NCI-H524 treated with DMSO at 0.1 percent for 48 hours (cell line): ENCODE measurements around the gene PPP2R3A.
"Not testable (repeated sequence)": the region's sequence is repeated elsewhere in the genome, so short reads cannot be mapped to it uniquely, and the experiment has no call there.

Experiments
- DNase-seq: peaks from one replicate; lab custom pipeline; 2025; lab: John Stamatoyannopoulos, UW

PPP2R3A gene

DNA sequence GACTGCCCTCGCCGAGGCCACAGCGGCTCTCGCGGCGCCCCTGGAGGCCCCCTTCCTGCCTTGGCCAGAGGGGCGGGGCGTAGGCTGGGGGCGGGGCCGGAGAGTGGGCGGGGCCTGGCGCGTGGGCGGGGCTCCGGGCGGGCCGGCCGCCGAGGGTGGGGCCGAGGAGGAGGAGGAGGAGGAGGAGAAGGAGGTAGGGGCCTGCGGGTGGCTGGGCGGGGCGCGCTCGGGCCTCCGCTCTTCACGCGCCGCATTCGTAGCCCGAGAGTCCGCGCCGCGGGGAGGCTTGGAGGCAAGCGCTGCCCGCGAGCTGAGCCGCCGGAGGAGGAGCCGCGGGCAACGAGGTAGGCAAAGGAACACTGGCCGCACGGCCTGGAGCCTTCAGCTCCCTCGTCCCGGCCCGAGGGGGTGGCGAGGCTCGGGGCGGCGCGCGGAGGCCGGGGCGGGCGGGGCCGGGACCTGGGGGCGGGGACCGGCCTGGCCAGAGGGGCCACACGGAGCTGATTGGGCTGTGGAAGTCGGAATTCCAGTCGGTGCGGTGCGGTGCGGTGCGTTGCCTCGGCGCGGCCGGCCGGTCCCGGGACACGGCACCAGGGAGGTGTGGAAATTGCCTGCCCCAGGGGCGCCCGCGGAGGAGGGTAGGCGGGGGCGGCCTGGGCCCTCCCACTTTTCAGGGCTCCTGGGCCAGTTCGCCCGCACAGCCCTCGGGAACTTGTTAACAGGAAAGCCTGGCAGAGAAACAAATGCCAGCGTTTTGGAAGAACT, at the start of gene PPP2R3A:
Gene PPP2R3A, plus strand, starts transcription at position 223 of the 765 bp plus-strand sequence. CDS start 35,771 bp downstream, outside the sequence.
- DNase-seq = peak; percentile 39

DNA sequence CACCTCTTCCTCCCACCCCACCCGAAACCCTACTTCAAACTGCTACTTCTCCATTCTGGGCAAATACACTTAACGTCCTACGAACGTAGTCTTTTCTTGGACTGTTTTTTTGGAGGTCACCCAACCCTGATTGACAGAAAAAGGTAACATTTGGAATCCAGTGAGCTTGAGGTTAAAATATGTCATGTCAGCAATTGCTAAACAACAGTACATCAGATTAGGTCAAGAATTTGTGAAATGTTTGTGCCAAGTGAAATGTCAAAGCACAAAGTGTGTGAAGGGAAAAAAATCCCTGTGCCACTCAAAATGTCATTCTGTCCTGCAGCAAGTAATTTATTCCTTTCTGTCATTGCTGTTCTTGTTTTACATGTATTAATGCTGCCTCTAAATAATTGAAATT, 49.2 kb upstream of the PPP2R3A start:
- no peak for DNase-seq

DNA sequence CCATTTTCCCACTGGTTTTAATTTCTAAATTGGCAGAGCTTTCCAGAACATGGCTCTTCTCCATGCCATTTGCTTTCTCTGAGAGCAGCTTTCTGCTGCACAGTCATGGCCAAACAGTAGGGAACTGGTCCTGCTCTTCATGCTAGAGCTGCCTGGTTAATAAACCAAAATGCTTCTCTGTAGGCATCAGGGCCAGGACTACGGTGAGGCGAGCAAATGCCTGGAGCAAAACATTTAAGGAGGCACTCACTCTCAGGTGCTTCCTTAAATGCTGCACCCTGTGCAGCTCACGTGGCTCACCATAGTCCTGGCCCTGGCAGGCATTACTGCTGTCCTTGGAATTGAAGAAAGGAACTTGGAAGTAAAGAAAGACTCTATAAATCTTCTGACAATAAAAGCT, 48.5 kb upstream of the PPP2R3A start:
- no peak for DNase-seq

DNA sequence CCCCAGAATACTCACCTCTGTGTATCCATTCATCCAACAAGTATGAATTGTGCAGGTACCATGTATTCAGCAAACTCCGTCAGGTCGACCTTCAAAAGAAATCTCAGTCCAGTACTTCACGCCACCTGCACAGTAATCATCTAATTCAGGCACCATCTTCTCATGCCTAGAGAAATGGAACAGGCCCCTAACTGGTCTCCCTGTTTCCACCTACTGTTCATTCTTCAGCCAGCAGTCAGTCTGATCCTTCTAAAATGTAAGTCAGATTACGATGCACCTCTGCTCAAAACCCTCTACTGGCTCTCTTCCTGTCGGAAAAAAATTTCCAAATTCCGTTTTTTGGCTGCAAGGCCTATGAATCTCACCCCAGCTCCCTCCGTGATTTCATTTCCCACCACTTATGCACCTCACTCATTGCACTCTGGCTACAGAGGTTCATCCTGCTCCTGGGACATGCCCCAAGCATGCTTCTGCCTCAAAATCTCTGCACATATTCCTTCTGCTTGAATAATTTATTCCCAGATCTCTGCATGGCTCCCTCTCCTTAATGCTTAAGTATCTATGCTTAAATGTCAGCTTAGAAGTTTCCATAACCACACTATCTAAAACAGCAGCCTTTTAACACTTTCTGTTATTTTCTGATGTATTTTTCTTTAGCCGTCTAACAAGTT, 47.5 kb upstream of the PPP2R3A start:
- no peak for DNase-seq

DNA sequence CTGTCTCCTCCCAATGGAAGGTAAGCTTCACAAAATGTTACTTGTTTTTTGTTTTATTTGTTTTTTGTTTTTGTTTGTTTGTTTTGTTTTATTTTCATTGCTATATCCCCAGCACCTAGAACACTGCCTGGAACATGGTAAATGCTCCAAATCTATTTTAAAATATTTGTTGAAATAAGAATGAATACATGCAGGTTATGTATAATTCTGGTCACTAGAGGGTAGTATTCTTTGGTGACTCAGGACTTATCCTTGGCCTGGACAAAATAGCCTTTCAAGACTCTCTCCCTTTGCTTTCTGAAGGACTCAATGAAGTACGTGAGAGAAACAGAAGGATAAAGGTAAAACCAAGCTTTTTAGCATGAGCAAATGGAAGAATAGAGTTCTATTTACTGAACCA, 46.9 kb upstream of the PPP2R3A start:
- DNase-seq = no peak

GRCh38 chr3:135920275-135920674, 45.3 kb upstream of the PPP2R3A start:
- DNase-seq = no peak

GRCh38 chr3:135922903-135923250, 42.7 kb upstream of the PPP2R3A start:
- DNase-seq = no peak

DNA sequence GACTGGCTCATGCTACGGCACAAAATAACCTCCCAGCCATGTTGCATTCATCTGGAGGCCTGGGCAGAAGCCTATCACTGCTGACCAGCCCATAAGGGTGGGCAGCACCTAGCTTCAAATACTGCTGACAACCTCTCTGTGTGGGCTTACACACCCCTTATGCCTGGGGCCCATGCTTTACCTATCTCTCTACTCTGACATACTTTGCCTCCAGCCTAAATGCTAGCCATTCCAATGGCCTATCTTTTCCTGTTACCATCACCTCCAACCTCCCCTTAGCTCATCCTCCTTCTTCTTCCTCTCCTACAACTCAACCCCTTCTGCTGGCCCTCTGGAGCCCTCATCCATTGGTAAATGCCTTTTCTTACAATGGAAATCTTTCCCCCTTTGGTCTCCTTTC, 41.0 kb upstream of the PPP2R3A start:
- no peak for DNase-seq

- no peak for DNase-seq
Observed at GRCh38 chr3:135926664-135927063, 38.9 kb upstream of the PPP2R3A start.

DNA sequence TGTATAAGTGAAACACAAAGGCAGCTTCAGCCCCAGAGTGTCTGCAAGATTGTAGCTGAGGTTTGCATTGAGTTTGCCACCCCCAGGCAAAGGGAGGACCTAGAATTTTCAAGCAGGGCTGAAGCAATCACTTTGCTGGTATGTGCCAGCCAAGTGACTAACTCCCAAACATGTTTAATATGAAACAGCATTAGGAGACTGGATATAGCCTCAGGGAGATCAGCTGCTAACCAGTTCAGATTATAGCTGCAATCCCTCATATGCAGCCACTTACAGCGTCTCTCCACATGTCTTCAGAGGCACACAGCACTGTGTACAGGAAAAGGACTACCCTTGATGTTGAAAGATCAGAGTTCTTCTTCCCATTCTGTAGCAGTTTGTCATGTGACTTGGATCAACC, 38.4 kb upstream of the PPP2R3A start:
- DNase-seq = no peak

DNA sequence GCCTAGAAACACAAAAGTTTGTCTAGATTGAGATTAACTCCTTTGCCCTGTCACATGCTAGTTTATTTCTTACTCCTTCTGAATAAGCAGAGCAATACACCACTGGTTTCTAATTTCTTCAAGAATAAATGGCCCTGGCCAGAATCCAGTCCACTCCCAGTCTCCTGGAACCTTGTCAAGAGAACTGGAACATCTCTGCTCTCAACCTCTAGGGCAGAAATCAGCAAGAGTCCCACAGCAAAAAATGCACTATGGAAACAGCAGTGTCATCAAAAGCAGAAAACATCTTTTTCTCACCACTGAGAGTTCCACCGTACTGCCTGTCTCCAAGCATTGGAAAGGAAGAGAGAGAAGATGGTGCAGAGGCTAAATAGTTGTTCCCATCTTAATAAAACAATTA, 35.9 kb upstream of the PPP2R3A start:
- no peak for DNase-seq

DNA sequence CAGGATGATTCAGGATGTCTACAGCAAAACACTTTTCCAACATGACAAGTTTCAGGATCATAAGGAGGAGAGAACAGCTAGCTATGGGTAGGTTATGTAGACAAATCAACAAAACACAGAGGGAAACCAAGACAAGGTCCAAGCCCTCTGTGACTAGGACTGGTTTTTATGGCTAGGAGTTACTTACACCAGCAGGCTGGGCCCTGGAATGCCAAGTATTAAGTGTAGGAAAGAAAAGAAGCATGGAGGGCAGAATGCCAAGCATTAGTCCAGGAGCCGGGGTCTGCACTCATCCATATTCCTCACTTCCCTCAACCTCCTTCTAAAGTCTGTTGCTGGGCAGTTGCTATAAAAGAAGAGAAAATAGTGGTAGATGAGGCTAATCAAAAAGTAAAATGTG, 35.3 kb upstream of the PPP2R3A start:
- DNase-seq = no peak

- not testable (repeated sequence) for DNase-seq
Observed at GRCh38 chr3:135935171-135935570, 30.4 kb upstream of the PPP2R3A start.

DNA sequence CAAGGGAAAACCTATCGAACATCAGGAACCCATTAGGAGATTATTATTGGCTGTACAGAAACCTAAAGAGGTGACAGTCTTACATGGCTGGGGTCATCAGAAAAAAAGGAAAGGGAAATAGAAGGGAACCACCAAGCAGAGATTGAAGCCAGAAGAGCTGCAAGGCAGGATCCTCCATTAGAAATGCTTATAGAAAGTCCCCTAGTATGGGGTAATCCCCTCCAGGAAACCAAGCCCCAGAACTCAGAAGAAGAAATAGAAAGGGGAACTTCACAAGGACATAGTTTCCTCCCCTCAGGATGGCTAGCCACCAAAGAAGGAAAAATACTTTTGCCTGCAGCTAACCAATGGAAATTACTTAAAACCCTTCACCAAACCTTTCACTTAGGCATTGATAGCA, 27.8 kb upstream of the PPP2R3A start:
- DNase-seq = not testable (repeated sequence)

GRCh38 chr3:135944831-135945230, 20.7 kb upstream of the PPP2R3A start:
- no peak for DNase-seq

DNA sequence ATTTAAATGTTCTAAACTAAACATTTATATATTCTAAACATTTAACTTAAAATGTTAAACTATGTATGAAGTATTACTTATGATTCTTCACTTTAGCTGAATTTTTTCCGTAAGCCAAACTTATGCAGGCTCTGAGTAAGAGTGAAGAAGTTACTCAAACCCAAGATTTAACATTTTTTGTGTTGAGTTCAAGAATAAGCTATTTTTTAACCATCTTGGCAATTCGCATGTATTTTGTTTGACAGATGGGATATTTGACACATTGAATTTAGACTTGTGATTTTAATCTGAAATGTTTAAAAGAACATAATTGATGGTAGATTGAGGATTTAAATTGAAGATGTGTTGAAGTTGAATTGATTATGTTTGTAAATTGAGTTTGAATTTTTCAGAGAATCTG, 14.6 kb upstream of the PPP2R3A start:
- DNase-seq = no peak

DNA sequence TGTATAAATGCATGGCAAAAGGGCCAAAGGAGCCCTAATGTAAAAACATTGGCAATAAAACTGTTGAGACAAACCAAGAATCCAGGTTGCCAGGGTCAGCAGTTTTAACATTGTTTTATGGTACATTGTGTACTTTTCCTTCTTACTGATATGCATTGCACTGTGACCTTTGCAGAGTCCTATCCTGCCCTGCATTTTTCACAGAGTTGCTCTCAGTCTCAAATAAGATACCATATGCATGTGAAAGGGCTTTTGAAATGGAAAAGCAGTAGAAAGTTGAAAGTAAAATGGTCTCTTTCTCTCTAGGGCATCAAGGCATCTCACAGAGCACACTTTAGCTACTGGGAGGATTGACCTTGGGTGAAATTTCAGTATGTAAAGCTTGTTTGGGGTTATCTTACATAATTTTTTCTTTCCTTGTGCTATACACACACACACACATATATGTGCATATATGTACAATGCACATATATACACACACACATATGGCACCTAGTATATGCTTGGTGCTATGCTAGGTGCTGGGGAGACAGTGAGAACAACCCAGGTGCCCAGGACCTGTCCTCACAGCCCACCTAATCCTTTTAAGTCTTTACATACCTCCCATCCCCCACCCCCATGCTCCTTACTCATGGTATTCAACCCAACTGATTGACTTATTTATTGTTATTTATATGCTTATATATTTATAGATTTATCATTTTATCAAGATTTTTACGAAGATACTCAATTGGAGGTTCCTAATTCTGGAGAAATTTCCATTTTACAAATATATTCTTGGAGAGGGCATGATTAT, 1.2 kb upstream of the PPP2R3A start:
- DNase-seq = no peak

DNA sequence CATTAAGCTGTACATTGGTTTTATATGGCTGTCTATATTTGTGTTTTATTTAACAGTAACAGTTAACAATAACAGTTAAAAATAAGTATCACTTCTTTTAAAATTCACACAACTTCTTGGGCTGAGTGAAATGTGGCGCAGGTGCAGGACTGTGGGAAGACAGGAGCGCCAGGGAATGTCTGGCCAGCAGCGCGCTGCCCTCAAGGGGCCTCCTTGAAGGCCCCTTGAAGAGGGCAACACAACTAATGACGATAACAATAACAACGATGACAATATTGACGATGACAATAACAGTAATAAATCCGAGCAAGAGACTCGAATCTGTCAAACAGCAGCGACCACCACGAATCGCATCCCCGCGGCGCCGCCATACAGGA, 411 bp upstream of the PPP2R3A start:
- peak; percentile 39 for DNase-seq

DNA sequence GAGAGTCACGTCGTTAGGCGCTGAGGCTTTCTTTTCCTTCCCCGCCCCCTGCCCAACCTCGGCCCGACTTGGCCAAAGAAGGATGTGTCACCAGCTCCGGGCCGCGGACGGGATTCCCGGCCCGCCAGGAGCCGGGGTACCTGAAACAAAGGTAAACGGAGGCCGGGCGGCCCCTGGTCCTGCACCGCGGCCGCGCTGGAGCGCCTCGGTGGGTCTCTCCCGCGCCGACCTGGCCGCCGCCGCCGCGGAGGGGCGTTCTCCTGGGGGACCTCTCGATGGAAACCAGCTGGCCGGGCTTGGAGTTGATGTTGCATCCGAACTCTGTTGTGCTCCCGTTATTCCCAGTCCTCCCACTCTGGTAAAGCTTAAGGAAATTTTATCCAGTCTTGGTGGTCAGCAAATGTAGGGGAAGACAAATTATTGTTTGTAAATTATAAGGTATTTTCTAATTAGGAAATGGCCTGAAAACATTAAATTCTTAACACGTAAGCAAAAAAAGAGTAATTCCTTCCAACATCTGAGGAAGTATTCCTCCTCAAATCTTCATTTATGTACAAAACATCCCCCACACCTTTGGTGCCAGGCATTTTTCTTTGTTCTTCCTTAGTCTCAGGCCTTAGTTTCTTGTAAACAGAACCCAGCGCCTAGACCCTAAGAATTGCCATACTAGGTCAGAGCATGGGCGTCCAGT, 888 bp downstream of the PPP2R3A start:
- DNase-seq = no peak

DNA sequence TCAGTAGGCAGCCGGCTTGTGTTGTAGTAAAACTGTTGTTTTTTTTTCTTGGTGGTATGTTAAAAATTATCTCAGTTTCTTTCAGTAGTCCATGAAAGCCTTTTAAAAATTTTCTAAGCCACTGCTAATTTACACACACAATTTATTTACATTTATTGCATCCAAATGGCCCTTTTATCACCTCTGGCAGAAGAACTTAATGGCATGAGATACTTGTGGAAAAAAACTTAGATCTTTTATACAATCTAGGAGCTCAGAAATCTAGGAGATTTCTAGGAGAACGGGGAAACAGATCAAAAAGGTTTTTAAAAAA, 1.4 kb downstream of the PPP2R3A start:
- DNase-seq = no peak

DNA sequence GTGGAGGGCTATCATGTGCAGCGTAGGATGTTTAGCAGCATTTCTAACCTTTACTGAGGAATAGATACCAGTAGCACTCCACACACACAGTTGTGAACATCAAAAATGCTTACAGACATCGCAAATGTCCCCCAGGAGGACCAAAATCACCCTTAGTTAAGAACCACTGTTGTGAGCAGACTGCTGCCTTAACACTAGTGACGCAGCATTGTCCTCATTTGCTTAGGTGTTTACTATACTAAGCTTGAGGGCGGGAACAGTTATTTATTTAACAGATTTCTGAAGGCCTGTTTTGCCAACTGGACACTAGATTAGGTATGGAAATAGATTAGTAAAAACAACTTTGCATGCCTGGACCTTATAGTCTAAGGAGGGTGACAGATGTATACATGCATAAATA, 2.3 kb downstream of the PPP2R3A start:
- DNase-seq = no peak

DNA sequence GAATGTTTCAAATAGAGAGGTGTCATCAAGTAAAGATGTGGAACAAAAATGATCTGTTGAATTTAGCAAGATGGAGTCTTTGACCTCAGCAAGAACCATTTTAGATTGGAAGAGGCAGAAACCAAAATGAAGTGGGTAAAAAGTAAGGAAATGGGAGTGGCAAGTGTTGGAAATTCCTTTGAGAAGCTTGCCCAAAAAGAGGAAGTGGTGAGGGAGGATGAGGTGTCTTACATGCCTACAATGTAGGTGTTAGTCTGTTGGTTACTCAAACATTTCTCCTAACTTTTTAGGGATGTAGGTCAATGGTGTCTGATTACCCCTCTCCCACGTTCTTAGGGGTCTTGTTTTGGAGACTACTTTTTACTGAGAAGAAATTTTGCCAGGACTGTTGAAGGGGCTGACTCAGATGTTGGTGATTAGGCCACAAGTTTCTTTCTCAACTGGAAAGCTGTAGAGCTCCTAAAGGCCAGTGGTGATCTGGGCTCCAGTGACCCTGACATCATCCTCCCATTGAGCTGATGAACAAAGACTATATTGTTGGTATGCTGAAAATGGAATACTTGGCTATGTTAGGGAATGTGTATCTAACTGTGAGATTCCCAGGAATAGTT, 5.1 kb downstream of the PPP2R3A start:
- DNase-seq = no peak
